K562 (cell line): ENCODE results near the gene ELOB. TPM values are rescaled to one million over a fixed set of nuclear protein-coding genes. Genes with fewer than 3 reads are reported as not detected.
A peak's percentile ranks its signal among the peaks of the same experiment; 100 is the strongest.

Experiments used
- ATAC-seq: fragments of 200-7000 bp; cut with Tn5 transposase; 3 replicates; pipeline ENCODE4 v1.9.1; 2020; ENCODE audit warnings: moderate library complexity
- BruUV-seq: library from RNA; stranded (reverse); fragments of 400-500 nt; replicated peaks from 2 replicates; lab custom pipeline; 2021; lab: Mats Ljungman, UMichigan
- CTCF ChIA-PET: fragments of 300-600 bp; formaldehyde crosslinking; extraction: SDS; loops from one replicate; lab custom pipeline; 2021; ENCODE audit warnings: low intra/inter-chr PET ratio; lab: Yijun Ruan, JAX
- POLR2A ChIA-PET: fragments of 300-600, 350-650 bp; sonication (Branson Sonifier 250); formaldehyde crosslinking; extraction: SDS; loops from one replicate; lab custom pipeline; 2021; ENCODE audit warnings: antibody characterized with exemption, inconsistent platforms; lab: Yijun Ruan, JAX
- DNase-seq, 4 experiments: peaks; one replicate each; pipeline versions ENCODE4 v3.0.0 to v3.0.0-alpha.2; 2011 to 2018; ENCODE audit warnings: low spot score in 3 of 4, mixed read lengths in 3 of 4; ENCODE audit errors: extremely low read depth in 1 of 4
- FAIRE-seq: peaks from 2 replicates; lab custom pipeline; 2011; peaks lifted over from hg19 to GRCh38; lab: Jason Lieb, UNC
- H2AFZ ChIP-seq: 2 replicates; pipeline ENCODE4 v1.6.0; 2011; ENCODE audit warnings: low read depth, low read length, control low read depth, inconsistent platforms
- H3K27ac ChIP-seq: fragments of 200-600 bp; 3 replicates; pipeline ENCODE4 v1.8.0; 2011; ENCODE audit warnings: low read depth, mild to moderate bottlenecking, control low read depth, inconsistent platforms, low read length, moderate library complexity, mixed read lengths; ENCODE audit errors: extremely low read depth
- H3K27me3 ChIP-seq, 2 experiments: fragments of 300-600 bp in 1 of 2; 2 replicates in 1 of 2; 3 replicates in 1 of 2; pipeline versions ENCODE4 v1.6.0 to v1.8.0; 2011; ENCODE audit warnings: inconsistent platforms in 2 of 2, low read length in 2 of 2, mild to moderate bottlenecking in 1 of 2, mixed read lengths in 1 of 2, moderate library complexity in 1 of 2; ENCODE audit not compliant: control insufficient read depth in 2 of 2, insufficient read depth in 2 of 2
- H3K36me3 ChIP-seq: fragments of 300-600 bp; 3 replicates; pipeline ENCODE4 v1.8.0; 2011; ENCODE audit warnings: mild to moderate bottlenecking, low read length, inconsistent platforms; ENCODE audit not compliant: control insufficient read depth, insufficient read depth
- H3K4me1 ChIP-seq, 2 experiments: fragments of 200-600 bp in 1 of 2; replicated peaks in 1 of 2; 2 replicates in 1 of 2; 3 replicates in 1 of 2; pipeline versions ENCODE4 v1.5.1 to v1.8.0; 2011; ENCODE audit warnings: inconsistent platforms in 2 of 2, low read length in 2 of 2, mild to moderate bottlenecking in 1 of 2, mixed read lengths in 1 of 2, moderate library complexity in 1 of 2; ENCODE audit not compliant: control insufficient read depth in 2 of 2, insufficient read depth in 2 of 2
- H3K4me2 ChIP-seq: 2 replicates; pipeline ENCODE4 v1.6.1; 2011; ENCODE audit warnings: low read length, control low read depth, inconsistent platforms, mixed read lengths; ENCODE audit not compliant: insufficient read depth
- H3K4me3 ChIP-seq: fragments of 200-600 bp; sonication (generic), shearing (Covaris generic); 2 replicates; pipeline ENCODE4 v1.5.1; 2016; ENCODE audit warnings: control low read depth, inconsistent platforms
- H3K79me2 ChIP-seq: fragments of 200-600 bp; 3 replicates; pipeline ENCODE4 v1.8.0; 2011; ENCODE audit warnings: low read length, inconsistent platforms; ENCODE audit not compliant: control insufficient read depth, insufficient read depth
- H3K9ac ChIP-seq, 2 experiments: 2 replicates each; pipeline versions ENCODE4 v1.6.0 to v1.6.1; 2011; ENCODE audit warnings: low read depth in 2 of 2, low read length in 2 of 2, control low read depth in 1 of 2, inconsistent platforms in 1 of 2, mild to moderate bottlenecking in 1 of 2, mixed read lengths in 1 of 2; ENCODE audit not compliant: insufficient read depth in 1 of 2
- H3K9me1 ChIP-seq: one replicate; pipeline ENCODE4 v1.6.0; 2011; ENCODE audit warnings: inconsistent platforms, mild to moderate bottlenecking, low read length, moderate library complexity; ENCODE audit not compliant: control insufficient read depth, insufficient read depth
- H3K9me3 ChIP-seq: replicated peaks from 2 replicates; pipeline ENCODE4 v1.5.1; 2011; ENCODE audit warnings: low read depth, low read length, inconsistent platforms; ENCODE audit not compliant: control insufficient read depth, insufficient read depth
- H4K20me1 ChIP-seq: replicated peaks from 2 replicates; pipeline ENCODE4 v1.6.1; 2011; ENCODE audit warnings: low read length, inconsistent platforms, mixed read lengths; ENCODE audit not compliant: control insufficient read depth, insufficient read depth
- CHD4 ChIP-seq: fragments of 200-600 bp; sonication (generic); IDR thresholded peaks from 3 replicates; pipeline ENCODE4 v1.6.1; 2012; ENCODE audit warnings: low read depth, mild to moderate bottlenecking, mixed read lengths, low read length, inconsistent platforms; ENCODE audit not compliant: insufficient read depth, insufficient replicate concordance, poor library complexity, severe bottlenecking
- FOXM1 ChIP-seq, 2 experiments: fragments of 450-650 bp in 1 of 2; sonication (generic) in 1 of 2; formaldehyde crosslinking in 1 of 2; IDR thresholded peaks; 2 replicates each; pipeline versions ENCODE4 v1.6.1 to v1.9.0; 2017 to 2022; ENCODE audit warnings: low read depth in 2 of 2, mild to moderate bottlenecking in 2 of 2, missing genetic modification reagents in 1 of 2, moderate library complexity in 1 of 2
- GABPB2 ChIP-seq: fragments of 250-450 bp; sonication (Bioruptor Pico); conservative IDR thresholded peaks from 2 replicates; pipeline ENCODE4 v1.5.1; 2021; ENCODE audit warnings: mild to moderate bottlenecking
- HSF4 ChIP-seq: fragments of 250-450 bp; sonication (Bioruptor Pico); IDR thresholded peaks from 2 replicates; pipeline ENCODE4 v2.1.2; 2022; ENCODE audit warnings: mild to moderate bottlenecking, moderate library complexity, borderline replicate concordance
- KDM5B ChIP-seq: fragments of 200-600 bp; sonication (generic); IDR thresholded peaks from 2 replicates; pipeline ENCODE4 v1.6.1; 2012; ENCODE audit warnings: low read depth, mild to moderate bottlenecking, moderate library complexity, low read length, control low read depth, inconsistent platforms; ENCODE audit not compliant: insufficient replicate concordance
- MAFK ChIP-seq: IDR thresholded peaks from 2 replicates; pipeline ENCODE4 v1.6.1; 2011; ENCODE audit warnings: low read length, improper control_type of control experiment
- NR1H2 ChIP-seq: sonication (generic); formaldehyde crosslinking; IDR thresholded peaks from 2 replicates; pipeline ENCODE4 v1.4.0; 2020; ENCODE audit warnings: mild to moderate bottlenecking, missing genetic modification reagents
- ZC3H8 ChIP-seq: fragments of 450-650 bp; IDR thresholded peaks from 2 replicates; pipeline ENCODE4 v1.6.1; 2017
- ZFP30 ChIP-seq: fragments of 250-450 bp; sonication (Bioruptor Pico); IDR thresholded peaks from 2 replicates; pipeline ENCODE4 v1.8.0; 2022; ENCODE audit warnings: moderate library complexity, mild to moderate bottlenecking, inconsistent platforms, borderline replicate concordance
- ZNF197 ChIP-seq: fragments of 200-800 bp; sonication (Bioruptor generic); IDR thresholded peaks from 2 replicates; pipeline ENCODE4 v1.6.1; 2016; ENCODE audit warnings: low read depth, missing genetic modification characterization, missing compliant biosample characterization
- ZNF766 ChIP-seq: fragments of 200-800 bp; sonication (Bioruptor generic); conservative IDR thresholded peaks from 2 replicates; pipeline ENCODE4 v1.6.1; 2016; ENCODE audit warnings: missing genetic modification characterization, missing compliant biosample characterization
- WGBS: fragments of 100-300 bp; shearing (Covaris generic); methylation state at CpG from one replicate; pipeline ENCODE4 v1.1.6; 2016; ENCODE audit warnings: low coverage, mixed read lengths; ENCODE audit not compliant: insufficient coverage; ENCODE audit errors: missing lambda C conversion rate; 5-methylcytosine and 5-hydroxymethylcytosine counted together
- in situ Hi-C: fragments of 300-500 bp; cut with MboI; formaldehyde crosslinking; loops from 4 replicates; pipeline ENCODE4 v1.15.0; 2018; ENCODE audit warnings: inconsistent platforms, mixed read lengths
- intact Hi-C: fragments of 100-400 bp; cut with micrococcal nuclease; formaldehyde crosslinking; loops from 2 replicates; pipeline ENCODE4 v1.14.2; 2022
- polyA plus RNA-seq, 8 experiments: library from polyadenylated mRNA; depleted of rRNA in 4 of 8; stranded (reverse) in 5 of 8; unstranded in 3 of 8; fragments of >200 nt; fragmentation: Nextera tagmentation in 2 of 8; fragmentation: Illumina TruSeq in 1 of 8; extraction: Ambion mirVana in 2 of 8; extraction: Trizol in 1 of 8; gene quantifications; 2 replicates each; pipeline versions ENCODE4 v1.2.1 to v1.2.3, GENCODE V29; 2011 to 2014; ENCODE audit warnings: inconsistent platforms in 1 of 8, missing spikeins in 1 of 8
- total RNA-seq, 7 experiments: library from RNA; depleted of rRNA in 6 of 7; stranded (reverse); fragments of >200 nt in 6 of 7; fragmentation: Illumina TruSeq in 2 of 7; extraction: Trizol in 2 of 7; gene quantifications; 2 replicates each; pipeline versions ENCODE4 v1.2.1 to v1.2.3, GENCODE V29; 2011 to 2021; ENCODE audit warnings: low replicate concordance in 1 of 7

ELOB gene
- total and polyA plus RNA-seq, 9 of the 15 experiments (the other 6 are each of a cell fraction or from before 2014, with no cell fraction given), result 63.2 to 791 (median 237) TPM

DNA sequence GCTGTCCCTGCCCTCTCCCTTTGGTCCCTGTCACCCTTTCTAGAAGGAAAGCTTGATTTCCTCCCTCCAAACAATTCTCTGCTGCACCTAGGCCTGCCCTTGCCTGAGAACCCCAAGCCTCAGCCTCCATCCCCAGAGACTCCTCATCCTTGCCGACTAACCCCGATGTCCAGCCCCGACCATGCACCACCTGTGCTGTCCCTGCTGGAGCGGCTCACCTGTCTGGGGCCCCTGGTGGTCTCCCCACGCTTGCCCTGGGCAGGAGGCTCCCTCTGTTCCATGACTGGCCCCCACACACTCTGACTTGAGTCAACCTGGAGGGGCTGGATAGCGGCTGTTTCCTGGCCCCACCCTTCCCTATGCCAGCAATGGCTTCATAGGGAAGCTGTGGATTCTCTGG, 36.6 kb downstream of the ELOB start (continued):
- TF ChIP-seq FOXM1 (IDR thresholded peaks at IDR 0.05; ENCODE audit: low read depth) (no peak), FOXM1 (CRISPR knock-in tag; IDR thresholded peaks at IDR 0.05; ENCODE audit: low read depth) (no peak), CHD4 (no peak)

DNA sequence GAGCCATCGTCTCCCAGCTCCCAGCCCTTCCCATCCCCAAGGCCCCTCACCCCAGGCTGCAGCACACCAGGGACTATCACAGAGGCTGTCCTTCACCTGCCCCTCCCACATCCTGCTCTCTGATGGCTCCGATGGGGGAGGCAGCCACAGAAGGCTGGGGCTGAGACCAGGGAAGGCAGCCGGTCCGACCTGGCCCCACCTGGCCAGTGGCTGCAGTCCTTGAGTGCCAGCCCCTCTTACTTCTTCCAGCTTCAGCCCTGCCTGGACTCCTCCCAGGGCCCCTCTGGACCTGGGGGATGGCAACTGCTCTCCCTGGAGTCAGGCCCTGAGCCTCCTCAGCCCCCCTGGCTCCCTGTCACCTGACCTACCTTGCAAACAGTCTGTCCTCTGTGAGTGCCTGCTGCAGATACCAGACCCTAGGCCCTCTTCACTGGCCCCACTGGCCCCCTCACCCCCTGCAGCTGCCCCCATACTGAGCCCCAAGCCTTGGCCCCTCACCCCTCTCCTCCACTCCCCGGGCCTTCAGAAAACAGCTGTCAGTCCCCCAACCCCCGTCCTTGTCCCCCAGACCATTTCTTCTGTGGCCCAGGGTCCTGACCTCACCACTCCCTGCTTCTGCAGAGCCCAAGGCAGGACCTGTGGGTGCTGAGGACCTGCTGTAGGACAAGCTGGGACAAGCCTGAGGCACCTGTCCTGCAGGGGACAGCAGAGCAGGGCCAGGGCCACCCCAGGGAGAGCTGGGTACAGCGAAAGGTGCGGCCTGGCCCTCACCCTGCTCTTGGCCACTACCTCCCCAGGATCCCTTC, 37.3 kb downstream of the ELOB start:
- H2AFZ ChIP-seq, result no peak overlapping the region
- H3K9ac ChIP-seq, result peak overlapping the region in 1 of 2 experiments; percentile 90; a peak in 2 of 4 replicates
- FAIRE-seq (no peak), DNase-seq (no peak), ATAC-seq (peak; percentile 11)
- no peaks in the 10 kb centered on the region for H3K9me1 ChIP-seq
- no peak overlapping the region for H3K4me2 ChIP-seq
- POLR2A ChIA-PET, result interaction anchor here (0.9 to 4.3 kb wide), 3 partner anchors 12 to 27 kb away, joined by 3 to 51 read pairs (median 10); partner anchors contain the start of gene SRRM2
- H3K4me1 ChIP-seq, result peaks cover 7 to 43% of the 10 kb centered on the region in 2 experiments; a peak in 4 of 5 replicates
- no peak for TF ChIP-seq GABPB2 (CRISPR knock-in tag)
- no peak for TF ChIP-seq MAFK
- no peak for TF ChIP-seq ZC3H8
- TF ChIP-seq ZFP30 (CRISPR knock-in tag), result no peak
- no peak for TF ChIP-seq KDM5B
- TF ChIP-seq HSF4 (CRISPR knock-in tag), result no peak
- no peak for TF ChIP-seq ZNF197 (CRISPR knock-in tag)
- no peak for TF ChIP-seq ZNF766 (CRISPR knock-in tag)
- no peak for TF ChIP-seq NR1H2 (CRISPR knock-in tag)
- in situ Hi-C loops, result no loop called here
- H3K79me2 ChIP-seq, result no peaks in the 10 kb centered on the region
- no peak overlapping the region for H3K27ac ChIP-seq
- intact Hi-C loops, result no loop called here
- no peaks in the 10 kb centered on the region for H3K27me3 ChIP-seq
- 60% methylated on average over 7 of the region's 8 CpGs for WGBS
- H3K36me3 ChIP-seq, result no peaks in the 10 kb centered on the region
- CTCF ChIA-PET, result no interaction called here
- H3K9me3 ChIP-seq, result no peaks in the 10 kb centered on the region
- H3K4me3 ChIP-seq, result no peak overlapping the region
- no peaks in the 10 kb centered on the region for H4K20me1 ChIP-seq
- BruUV-seq, result no TSS peak
